Measurements from ENCODE around the gene SLC6A9.
A peak's percentile ranks its signal among the peaks of the same experiment; 100 is the strongest.

SLC6A9 gene

DNA sequence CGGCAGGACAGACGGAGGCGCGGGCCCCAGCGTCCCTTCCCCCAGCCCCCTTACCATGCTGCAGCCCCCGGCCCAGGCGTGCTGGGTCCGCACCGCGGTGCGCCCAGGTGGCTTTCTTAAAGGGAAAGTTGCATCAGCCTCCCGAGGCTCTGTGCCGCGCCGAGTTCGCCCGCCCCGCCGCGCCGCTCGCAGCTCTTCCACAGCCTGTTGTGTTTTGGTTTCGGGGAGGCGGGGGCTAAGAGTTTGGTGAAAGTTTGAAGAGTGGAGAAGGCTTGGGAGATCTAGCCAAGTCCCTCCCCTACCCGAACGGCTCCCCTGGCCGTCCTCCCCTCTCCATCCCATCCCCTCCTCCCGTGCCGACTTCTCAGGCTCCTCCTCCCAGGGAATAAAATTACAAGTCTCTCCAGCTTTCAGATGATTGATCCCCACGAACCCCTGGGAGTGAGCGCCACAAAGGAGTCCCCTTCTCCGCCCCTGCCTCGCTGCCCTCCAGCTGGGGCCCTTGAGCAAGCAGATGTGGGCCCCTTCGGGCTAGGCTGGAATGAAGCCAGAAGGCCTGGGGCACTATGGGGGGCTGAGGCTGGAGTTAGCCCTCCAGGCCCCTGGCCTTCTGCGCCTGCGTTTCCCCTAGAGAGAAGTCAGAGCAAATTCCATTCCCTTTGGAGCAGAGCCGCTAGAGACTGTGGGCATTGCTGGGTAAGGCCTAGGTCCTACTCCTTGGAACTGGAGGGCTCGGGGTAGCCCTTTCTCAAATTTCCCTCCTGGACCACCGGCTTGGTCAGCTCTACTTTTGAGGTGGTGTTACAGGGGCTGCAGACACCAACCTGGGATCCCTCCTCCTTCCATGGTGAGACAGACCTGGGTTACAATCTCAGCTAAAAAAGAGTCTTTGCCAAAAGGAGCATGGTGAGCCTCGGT lies at the start of gene SLC6A9:
Gene SLC6A9 (minus strand): TSS at position 211 of the 918 bp plus-strand sequence. CDS start 7,185 bp downstream, outside the sequence.
- in situ Hi-C loops (cut with HindIII; ENCODE audit: low pct_ligation_motif_present, low pct_unique_long_range_greater_than_20kb, low sequenced_read_pairs), result no loop called here
- DNase-seq, result peak; percentile 27

DNA sequence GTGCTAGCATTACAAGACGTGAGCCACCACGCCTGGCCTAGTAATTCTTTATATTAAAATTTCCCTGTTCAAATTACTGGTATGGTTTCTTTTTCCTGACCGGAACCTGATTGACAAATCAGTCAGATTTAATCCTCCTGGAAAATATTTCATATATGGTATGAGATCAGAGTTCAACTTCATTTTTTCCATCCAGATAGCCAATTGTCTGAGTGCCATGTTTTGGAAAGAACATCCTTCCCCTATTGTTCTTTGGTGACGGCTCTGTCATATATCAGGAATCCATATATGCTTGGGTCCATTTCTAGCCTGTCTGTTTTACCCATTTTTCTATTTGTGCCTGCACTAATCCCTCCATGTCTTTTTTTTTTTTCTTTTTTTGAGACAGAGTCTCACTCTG lies 48.3 kb upstream of the SLC6A9 start:
- in situ Hi-C loops (cut with HindIII; ENCODE audit: low pct_ligation_motif_present, low pct_unique_long_range_greater_than_20kb, low sequenced_read_pairs), result no loop called here
- no peak for DNase-seq

DNA sequence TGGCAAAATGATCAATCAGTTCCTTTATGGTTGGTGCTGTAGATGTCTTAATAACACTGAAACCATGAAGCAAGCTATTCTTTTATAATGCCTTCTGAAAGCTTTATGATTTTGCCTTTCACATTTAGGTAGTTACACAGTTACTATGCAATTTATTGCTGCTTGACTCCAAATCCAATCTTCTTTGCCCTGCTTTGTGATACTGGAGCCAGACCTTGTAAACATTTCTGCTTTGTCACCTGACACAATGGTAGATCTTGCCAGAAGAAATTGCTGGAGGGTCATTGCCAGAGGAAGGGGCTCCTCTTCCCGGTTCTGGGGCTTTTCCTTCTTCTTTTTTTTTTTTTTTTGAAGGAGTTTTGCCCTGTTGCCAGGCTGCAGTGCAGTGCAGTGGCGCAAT lies 46.8 kb upstream of the SLC6A9 start:
- DNase-seq, result no peak
- in situ Hi-C loops (cut with HindIII; ENCODE audit: low pct_ligation_motif_present, low pct_unique_long_range_greater_than_20kb, low sequenced_read_pairs), result no loop called here

DNA sequence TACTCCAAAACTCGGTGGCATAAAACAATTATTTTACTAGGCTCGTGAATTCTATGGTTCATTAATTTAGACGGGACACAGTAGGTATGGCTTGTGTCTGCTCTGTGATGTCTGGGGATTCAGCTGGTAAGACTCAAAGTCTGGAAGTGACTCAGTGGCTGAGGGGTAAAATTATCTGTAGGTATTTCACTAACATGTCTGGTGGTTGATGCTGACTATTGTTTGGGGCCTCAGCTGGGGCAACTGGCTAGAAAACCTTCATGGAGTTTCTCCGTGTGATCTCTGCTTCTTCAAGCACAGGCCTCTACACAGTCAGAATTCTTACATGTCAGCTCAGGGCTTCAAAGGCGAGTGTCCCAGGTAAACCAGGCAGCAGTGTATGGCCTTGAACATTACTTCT lies 46.2 kb upstream of the SLC6A9 start:
- in situ Hi-C loops (cut with HindIII; ENCODE audit: low pct_ligation_motif_present, low pct_unique_long_range_greater_than_20kb, low sequenced_read_pairs), result no loop called here
- DNase-seq, result no peak

DNA sequence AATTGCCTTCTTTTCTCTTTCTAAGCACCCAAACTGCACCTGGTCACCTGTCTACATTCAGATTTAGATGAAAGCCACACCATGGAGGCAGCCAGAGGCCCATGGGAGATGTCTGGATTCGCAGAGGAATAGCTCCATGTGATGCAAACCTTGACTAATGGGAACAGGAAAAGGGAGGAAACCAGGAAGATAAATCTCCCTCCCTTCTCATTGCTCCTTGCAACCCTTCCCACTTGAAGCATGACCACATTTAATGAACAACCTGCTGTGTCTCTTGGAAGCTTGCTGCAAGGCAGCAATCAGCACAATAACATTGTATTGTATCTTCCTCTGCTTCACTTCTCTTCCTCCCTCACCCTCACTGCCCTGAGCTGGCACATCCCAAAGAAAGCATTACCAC lies 44.8 kb upstream of the SLC6A9 start:
- in situ Hi-C loops (cut with HindIII; ENCODE audit: low pct_ligation_motif_present, low pct_unique_long_range_greater_than_20kb, low sequenced_read_pairs), result no loop called here
- DNase-seq, result peak; percentile 74

DNA sequence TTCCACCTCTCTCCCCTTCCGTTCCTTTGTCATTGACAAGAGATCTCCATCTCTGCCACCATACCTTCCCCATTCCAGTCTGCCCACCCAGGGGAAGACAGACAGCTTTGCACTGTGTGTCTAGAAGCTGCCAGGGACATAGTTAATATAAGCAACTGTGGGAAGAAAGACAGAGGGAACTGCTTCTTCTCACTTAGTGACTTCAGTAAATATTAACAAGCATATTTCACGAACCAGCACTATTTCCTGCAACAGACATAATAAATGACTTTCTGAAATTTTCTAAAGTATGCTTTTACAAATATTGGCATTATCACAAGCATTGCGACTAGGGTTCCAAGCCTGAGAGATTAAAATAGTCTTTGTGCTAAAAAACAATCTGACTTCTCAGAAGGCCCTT lies 43.2 kb upstream of the SLC6A9 start:
- DNase-seq, result no peak
- in situ Hi-C loops (cut with HindIII; ENCODE audit: low pct_ligation_motif_present, low pct_unique_long_range_greater_than_20kb, low sequenced_read_pairs), result no loop called here

DNA sequence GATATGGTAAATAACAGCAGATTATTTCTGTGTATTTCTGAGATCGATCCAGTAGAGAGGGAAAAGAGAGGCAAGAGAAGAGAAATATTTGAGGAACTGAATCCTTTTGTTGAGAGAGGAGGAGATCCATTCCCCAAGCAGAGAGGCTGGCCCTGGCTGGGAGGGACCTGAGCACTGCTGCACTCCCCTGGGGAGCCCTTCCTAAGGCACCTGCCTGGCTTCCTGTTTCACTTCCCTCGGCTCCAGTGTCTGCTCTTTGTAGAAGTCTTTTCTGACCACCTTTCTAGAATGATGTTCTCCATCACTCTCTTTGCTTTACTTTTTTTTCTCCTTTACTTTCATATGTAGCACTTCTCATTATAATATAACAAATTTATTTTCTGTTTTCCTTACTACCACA lies 42.3 kb upstream of the SLC6A9 start:
- in situ Hi-C loops (cut with HindIII; ENCODE audit: low pct_ligation_motif_present, low pct_unique_long_range_greater_than_20kb, low sequenced_read_pairs), result no loop called here
- DNase-seq, result no peak

DNA sequence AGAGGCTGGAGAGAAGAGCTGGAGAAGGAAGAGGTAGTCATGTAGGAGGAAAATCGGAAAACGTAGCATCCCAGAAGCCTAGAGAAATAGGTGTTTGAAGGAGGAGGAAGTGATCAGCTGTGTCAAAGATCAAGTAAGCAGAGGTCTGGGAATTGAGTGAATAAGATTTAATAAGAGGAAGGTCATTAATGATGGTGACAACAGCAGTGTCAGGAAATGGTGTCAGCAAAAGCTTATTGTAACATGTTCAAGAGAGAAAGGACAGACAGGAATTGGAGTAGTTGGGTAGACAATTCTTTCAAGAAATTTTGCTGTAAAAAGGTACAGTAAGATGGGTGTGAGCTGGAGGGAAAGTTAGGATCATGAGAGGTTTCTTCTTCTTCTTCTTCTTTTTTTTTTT lies 41.6 kb upstream of the SLC6A9 start:
- in situ Hi-C loops (cut with HindIII; ENCODE audit: low pct_ligation_motif_present, low pct_unique_long_range_greater_than_20kb, low sequenced_read_pairs), result no loop called here
- DNase-seq, result no peak

DNA sequence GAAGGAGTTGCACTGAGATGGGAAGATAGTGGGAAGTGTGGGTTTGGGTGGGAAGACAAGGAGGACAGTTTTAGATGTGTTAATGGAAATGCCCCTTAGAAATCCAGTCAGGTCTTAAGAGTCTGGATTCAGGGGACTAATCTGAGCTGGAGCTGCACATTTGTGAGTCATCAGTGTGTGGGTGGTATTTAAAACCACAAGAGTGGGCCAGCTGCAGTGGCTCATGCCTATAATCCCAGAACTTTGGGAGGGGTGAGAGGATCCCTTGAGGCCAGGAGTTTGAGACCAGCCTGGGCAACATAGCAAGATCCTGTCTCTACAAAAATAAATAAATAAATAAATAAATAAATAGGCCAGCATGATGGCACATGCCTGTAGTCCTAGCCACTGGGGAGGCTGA lies 40.9 kb upstream of the SLC6A9 start:
- in situ Hi-C loops (cut with HindIII; ENCODE audit: low pct_ligation_motif_present, low pct_unique_long_range_greater_than_20kb, low sequenced_read_pairs), result no loop called here
- DNase-seq, result peak; percentile 58

DNA sequence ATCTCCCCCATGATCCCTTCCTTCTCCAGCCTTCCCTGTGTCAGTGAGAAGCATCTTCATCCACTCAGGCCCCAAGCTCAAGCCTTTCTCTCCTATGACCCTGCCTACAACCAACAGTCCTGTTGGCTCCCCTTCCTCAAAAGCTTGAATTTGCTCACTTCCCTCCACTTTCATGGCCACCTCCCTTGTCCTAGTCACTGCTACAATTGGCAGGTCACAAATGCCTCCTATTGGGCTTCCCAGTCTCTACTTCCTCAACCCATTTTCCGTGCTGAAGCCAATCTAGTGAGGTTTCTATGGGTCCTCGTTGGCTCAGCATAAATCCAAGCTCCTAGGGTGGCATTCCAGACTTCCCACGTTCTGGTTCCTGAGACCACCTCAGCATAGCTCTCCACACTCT lies 40.2 kb upstream of the SLC6A9 start:
- in situ Hi-C loops (cut with HindIII; ENCODE audit: low pct_ligation_motif_present, low pct_unique_long_range_greater_than_20kb, low sequenced_read_pairs), result no loop called here
- no peak for DNase-seq

DNA sequence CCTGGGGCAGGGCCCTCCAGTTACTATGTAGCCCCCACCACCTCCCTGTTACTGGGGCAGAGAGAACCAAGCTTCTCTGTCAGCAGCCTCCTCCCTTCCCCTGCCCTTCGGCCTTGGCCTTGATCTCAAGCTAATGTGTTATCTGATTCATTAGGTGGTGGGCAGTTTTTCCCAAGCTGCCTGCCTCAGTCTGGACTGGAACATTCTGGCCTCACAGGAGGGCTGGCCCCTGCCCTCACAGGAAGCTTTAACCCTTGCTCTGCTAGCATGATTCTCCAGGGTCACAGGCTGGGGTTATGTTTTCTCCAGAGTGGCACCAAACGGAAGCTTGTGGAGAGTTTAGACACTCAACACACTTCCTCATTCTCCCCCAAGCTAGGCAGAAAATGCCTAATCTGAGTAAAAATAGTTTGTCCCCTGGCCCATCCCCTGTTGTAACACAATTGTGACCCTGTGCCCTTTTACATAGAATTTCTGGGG lies 37.2 kb upstream of the SLC6A9 start:
- in situ Hi-C loops (cut with HindIII; ENCODE audit: low pct_ligation_motif_present, low pct_unique_long_range_greater_than_20kb, low sequenced_read_pairs), result no loop called here
- DNase-seq, result no peak

DNA sequence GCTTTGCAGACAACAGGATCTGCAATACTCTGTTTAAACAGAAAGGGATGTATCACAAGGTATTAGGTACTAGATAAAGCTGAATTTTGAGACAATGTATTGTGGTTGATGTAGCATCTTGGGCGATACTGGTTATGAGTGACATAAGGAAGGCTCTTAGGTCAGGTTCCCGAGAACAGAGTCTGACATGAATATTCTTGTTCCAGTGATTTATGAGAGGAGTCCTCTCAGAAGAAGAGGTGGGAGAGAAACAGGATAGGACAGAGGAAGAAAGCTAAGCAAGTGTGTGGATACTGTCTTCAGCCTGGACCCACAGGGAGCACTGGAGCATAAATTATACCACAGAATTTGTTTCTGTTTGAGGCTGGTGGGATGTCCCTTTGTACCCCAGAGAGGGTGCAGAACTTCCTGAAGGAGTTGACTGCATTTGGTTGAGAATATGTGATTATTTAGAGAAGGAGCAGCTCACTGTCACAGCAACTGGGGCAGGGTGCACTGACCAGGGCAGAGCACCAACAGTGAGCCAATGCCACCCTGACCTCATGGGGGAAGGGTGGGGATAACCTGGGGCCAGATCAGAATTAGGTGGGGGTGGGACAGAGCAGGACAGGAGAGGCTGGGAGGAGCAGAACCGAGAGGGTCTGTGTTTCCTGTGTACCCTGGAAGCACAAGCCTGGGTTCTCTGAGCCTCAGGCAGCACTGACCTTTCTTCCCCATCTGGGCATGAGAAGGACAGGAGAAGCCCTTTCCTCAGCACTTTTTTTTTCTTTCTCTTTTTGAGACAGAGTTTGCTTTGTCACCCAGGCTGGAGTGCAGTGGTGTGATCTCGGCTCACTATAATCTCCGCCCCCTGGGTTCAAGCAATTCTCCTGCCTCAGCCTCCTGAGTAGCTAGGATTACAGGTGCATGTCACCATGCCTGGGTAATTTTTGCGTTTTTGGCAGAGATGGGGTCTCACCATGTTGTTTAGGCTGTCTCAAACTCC lies 36.3 kb upstream of the SLC6A9 start:
- in situ Hi-C loops (cut with HindIII; ENCODE audit: low pct_ligation_motif_present, low pct_unique_long_range_greater_than_20kb, low sequenced_read_pairs), result no loop called here
- DNase-seq, result no peak

DNA sequence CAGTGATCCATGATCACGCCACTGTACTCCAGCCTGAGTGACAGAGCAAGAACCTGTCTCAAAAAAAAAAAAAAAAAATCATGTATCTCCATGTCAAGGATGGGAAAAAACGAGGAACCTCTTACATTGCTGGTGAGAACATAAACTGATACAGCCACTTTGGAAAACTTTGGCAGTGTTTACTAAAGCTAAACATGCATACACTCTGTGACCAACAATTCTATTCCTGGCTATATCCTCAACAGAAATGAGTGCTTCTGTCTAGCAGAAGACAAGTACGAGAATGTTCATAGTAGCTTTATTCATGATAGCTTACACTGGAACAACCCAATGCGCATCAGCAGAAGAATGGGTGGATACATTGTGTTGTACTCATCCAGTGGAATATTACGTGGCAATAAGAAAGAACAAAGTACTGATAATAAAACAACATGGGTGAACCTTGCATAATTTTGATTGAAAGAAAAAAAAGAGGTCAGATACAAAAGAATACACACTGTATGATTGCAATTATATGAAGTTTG lies 31.5 kb upstream of the SLC6A9 start:
- no peak for DNase-seq
- in situ Hi-C loops (cut with HindIII; ENCODE audit: low pct_ligation_motif_present, low pct_unique_long_range_greater_than_20kb, low sequenced_read_pairs), result no loop called here

DNA sequence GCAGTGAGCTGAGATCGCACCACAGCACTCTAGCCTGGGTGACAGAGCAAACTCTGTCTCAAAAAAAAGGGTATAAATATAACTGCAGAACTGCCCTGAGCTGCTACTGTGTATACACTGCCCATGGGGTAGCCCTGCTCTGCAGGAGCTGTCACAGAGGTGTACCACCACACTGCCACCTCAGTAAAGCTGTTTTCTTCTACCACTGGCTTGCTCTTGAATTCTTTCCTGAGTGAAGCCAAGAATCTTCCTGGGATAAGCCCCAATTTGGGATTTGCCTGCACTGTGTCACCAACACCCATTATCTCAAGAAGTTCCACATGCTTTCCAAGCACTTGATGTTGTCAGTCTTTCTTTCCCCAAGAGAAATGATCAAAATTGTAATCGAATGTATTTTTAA lies 30.6 kb upstream of the SLC6A9 start:
- DNase-seq, result no peak
- in situ Hi-C loops (cut with HindIII; ENCODE audit: low pct_ligation_motif_present, low pct_unique_long_range_greater_than_20kb, low sequenced_read_pairs), result no loop called here

DNA sequence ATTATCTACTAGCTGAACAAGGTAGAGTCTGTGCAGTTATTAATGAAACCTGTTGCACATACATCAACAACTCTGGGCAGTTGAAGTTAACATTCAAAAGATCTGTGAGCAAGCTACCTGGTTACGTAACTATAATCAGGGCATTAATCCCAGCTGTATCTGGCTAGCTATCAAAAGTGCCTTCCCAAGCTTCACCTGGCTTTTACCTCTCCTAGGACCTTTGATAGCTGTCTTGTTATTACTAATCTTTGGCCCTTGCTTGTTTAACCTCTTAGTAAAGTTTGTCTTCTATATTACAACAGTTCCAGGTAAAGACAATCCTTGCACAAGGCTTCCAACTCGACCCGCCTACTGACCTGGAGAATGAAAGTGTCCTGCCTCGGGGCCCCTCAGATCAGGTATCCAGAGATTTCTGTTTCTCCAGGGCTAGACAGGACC lies 29.6 kb upstream of the SLC6A9 start:
- in situ Hi-C loops (cut with HindIII; ENCODE audit: low pct_ligation_motif_present, low pct_unique_long_range_greater_than_20kb, low sequenced_read_pairs), result no loop called here
- no peak for DNase-seq

DNA sequence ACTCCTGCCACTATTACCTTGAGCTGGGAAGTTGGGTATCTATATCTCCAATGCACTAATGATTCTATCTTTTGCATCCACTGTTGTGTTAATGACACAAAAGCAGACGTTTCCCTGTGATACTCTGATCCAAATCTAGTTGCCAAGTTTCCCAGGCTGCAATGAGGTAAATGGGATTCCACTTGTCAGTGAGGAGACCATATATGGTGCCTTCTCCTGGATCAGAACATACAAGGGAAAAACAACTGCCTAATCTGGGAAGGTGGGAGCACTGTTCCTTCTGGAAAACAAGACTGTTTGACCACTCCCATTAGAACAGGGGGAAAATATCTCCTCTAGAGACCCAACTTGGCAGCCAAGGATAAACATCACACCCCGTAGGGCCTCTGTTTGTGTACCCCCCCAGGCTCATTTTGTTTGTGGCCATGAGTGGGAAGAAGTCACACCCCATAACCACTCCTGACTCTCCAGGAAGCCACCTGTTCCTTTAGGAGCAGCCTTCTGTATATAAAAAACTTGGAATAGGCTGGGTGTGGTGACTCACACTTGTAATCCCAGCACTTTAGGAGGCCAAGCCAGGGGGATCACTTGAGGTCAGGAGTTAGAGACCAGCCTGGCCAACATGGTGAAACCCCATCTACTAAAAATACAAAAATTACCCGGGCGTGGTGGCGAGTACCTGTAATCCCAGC lies 28.5 kb upstream of the SLC6A9 start:
- in situ Hi-C loops (cut with HindIII; ENCODE audit: low pct_ligation_motif_present, low pct_unique_long_range_greater_than_20kb, low sequenced_read_pairs), result no loop called here
- no peak for DNase-seq

DNA sequence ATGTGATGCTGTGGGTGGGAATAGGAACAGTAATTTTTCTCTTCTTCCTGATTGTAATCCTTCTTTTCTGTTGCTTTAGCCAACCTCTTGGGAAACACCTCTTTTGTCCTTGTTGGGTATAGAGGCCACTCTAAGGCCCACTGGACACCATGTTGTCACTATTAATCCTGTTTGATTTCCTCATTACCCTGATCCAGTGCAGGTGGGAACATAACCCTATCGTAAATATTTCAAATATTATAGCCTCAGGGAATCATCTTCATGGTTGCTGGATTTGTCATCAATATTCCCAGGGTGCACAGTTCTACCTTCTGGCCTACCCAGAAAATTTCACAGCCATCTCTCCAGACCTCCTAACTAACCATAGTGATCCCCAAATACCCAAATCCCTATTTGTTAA lies 27.9 kb upstream of the SLC6A9 start:
- no peak for DNase-seq
- in situ Hi-C loops (cut with HindIII; ENCODE audit: low pct_ligation_motif_present, low pct_unique_long_range_greater_than_20kb, low sequenced_read_pairs), result no loop called here

DNA sequence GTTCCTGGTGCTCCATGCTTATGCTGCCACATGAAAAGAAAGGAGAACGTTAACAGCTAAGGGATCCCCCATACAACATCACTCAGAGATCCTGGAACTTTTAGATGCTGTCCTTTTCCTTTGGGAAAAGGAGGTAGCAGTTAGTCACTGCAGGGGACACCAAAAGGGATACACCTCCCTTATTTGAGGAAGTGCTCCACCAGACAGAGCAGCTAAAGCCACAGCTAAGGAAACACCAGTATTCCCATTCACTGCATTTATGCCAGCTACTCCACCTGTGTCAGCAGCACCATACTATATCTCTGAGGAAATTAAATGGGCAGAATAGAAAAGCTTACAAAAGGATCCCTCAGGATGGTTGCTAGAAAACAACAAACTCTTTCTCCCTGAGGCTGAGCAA lies 26.0 kb upstream of the SLC6A9 start:
- in situ Hi-C loops (cut with HindIII; ENCODE audit: low pct_ligation_motif_present, low pct_unique_long_range_greater_than_20kb, low sequenced_read_pairs), result no loop called here
- no peak for DNase-seq
